ENCODE data around the gene ITM2A.

The ITM2A gene

GRCh38 chrX:79408623-79409322 lies 41.6 kb upstream of the ITM2A start:
- TF ChIP-seq CTCF (IDR thresholded peaks at IDR 0.05; ENCODE audit: insufficient read depth, missing control alignments), result no peak
- DNase-seq (ENCODE audit: insufficient read length, low spot score) (no peak), FAIRE-seq (no peak)

- DNase-seq (ENCODE audit: insufficient read length, low spot score) (no peak), FAIRE-seq (no peak)
- no peak for TF ChIP-seq CTCF (IDR thresholded peaks at IDR 0.05; ENCODE audit: insufficient read depth, missing control alignments)
These were observed 33.5 kb upstream of the ITM2A start for GRCh38 chrX:79400623-79401022.

DNA sequence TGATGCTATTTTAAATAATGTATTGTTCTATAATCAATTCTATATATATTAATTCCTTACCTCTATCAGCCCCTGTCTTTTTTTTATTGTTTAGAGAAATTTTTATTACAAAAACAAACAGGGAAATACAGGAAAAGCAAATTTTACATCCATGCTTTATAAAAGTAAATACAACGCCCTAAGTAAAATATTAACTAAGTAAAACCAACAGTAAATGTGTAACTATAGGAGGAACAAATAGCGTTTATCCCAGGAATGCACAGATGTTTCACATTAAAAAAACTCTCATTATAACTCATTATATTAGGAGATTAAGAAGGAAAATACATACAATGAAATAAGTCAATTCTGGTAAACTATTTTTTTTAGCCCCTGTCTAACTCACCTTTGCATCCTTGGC lies 8.2 kb upstream of the ITM2A start:
- DNase-seq (ENCODE audit: insufficient read length, low spot score) (no peak), FAIRE-seq (no peak)
- TF ChIP-seq CTCF (IDR thresholded peaks at IDR 0.05; ENCODE audit: insufficient read depth, missing control alignments), result no peak

DNA sequence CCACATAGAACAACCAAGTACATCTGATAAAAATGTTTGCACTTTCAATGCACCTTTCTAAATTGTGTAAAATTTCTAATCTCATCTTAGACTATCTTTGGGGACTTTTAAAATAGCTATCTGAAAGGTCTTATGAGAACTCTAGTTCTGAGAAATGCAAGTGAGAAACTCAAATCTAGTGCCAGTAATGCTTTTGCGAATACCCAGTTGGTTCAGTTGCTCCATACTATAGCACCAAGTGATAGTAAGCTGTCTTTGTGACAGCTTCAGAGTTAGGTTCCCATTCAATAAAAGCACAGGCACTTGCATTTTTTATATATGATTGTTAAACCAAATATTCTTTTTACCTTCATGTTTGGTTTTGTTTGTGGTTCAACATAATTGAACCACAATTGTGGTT lies 4.5 kb upstream of the ITM2A start:
- FAIRE-seq (no peak), DNase-seq (ENCODE audit: insufficient read length, low spot score) (no peak)
- no peak for TF ChIP-seq CTCF (IDR thresholded peaks at IDR 0.05; ENCODE audit: insufficient read depth, missing control alignments)

GRCh38 chrX:79371101-79371500 lies 4.0 kb upstream of the ITM2A start:
- DNase-seq (ENCODE audit: insufficient read length, low spot score) (no peak), FAIRE-seq (no peak)
- TF ChIP-seq CTCF (IDR thresholded peaks at IDR 0.05; ENCODE audit: insufficient read depth, missing control alignments), result no peak

DNA sequence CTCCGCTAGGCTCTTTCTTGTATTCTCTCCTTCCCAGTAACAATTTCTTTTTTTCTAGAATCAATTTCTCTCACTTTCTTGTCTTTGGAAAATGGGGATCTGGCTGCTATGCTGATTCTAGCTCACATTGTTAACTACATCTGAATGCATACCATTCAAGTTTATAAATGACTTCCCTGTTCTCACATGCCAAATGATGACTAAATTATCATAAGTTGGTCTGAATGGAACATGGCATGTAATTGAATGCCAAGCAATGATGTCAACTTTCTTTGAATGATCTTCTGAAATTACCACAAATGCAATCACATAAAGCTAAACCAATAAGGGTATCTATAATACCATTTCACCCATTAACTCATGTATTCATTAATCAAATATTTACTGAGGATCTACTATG lies 2.7 kb upstream of the ITM2A start:
- DNase-seq (ENCODE audit: insufficient read length, low spot score) (no peak), FAIRE-seq (no peak)
- TF ChIP-seq CTCF (IDR thresholded peaks at IDR 0.05; ENCODE audit: insufficient read depth, missing control alignments), result no peak

GRCh38 chrX:79368441-79368840 lies 1.3 kb upstream of the ITM2A start:
- DNase-seq (ENCODE audit: insufficient read length, low spot score), result no peak
- no peak for FAIRE-seq
- TF ChIP-seq CTCF (IDR thresholded peaks at IDR 0.05; ENCODE audit: insufficient read depth, missing control alignments), result no peak

Measured in D721Med (cell line).